Gastrocnemius medialis (tissue), 4 donors: Measurements from ENCODE around the gene LRIG1.

ENCODE experiments used
- CTCF ChIP-seq, 5 experiments: fragments of 450-650 bp in 3 of 5; fragments of 200-600 bp in 2 of 5; sonication (generic) in 2 of 5; IDR thresholded peaks in 4 of 5; conservative IDR thresholded peaks in 1 of 5; 1 replicate in 4 of 5; 2 replicates in 1 of 5; pipeline ENCODE4 v1.5.1; 2016 to 2019; ENCODE audit warnings: antibody characterized with exemption in 5 of 5, mild to moderate bottlenecking in 3 of 5, moderate library complexity in 3 of 5
- POLR2A ChIP-seq, 2 donors: fragments of 450-650 bp; IDR thresholded peaks; one replicate each; pipeline ENCODE4 v1.6.1; 2017; ENCODE audit warnings: antibody characterized with exemption in 2 of 2, mild to moderate bottlenecking in 2 of 2, moderate library complexity in 2 of 2

- no peak for TF ChIP-seq POLR2A (IDR thresholded peaks at IDR 0.05)
- TF ChIP-seq CTCF (IDR thresholded peaks at IDR 0.05 in 4 of 5, conservative IDR thresholded peaks at IDR 0.05 in 1 of 5): no peak
Measured at GRCh38 chr3:66362541-66362941, 138.3 kb downstream of the LRIG1 start.
